ENCODE results near the gene WNK4.

WNK4 gene

DNA sequence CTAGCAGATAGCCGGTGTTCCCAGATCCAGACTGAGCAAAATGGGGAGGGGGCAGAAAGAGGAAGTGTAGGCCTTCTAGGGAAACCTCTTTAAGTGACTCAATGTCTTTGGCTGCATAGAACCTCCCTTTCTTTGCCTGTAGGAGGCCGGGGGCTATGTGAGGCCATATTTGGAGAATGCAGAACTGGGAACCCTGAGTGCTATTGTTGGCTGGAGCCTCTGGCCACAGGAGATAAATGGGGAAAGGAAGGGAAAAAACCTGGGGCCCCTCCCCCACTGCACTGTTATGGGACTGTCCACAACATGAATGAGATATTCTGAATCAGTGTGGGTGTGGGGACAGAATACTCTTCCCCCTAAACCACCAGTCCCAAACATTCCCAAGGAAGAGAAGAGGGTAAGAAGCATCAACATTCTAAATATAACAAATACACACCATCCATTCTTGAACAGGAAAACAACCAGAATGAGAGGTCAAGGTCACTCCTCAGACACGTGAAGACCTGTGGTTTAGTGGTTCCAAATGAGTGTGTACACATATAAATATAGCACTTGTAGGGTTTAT lies 4.8 kb upstream of the WNK4 start:
- DNase-seq (ENCODE audit: extremely low read depth, insufficient read length), result no peak
- Histone ChIP-seq H3K36me3 (ENCODE audit: control insufficient read depth, insufficient read depth, low read length) (peaks cover 15% of the 10 kb centered on the region), H3K27me3 (replicated peaks; ENCODE audit: control insufficient read depth, insufficient read depth, low read length) (no peaks in the 10 kb centered on the region), H3K4me3 (replicated peaks; ENCODE audit: low read depth, low read length) (no peak overlapping the region)
- TF ChIP-seq CTCF (IDR thresholded peaks at IDR 0.05; ENCODE audit: insufficient read depth, low read length, poor library complexity, severe bottlenecking), result peak; percentile 9

GRCh38 chr17:42778570-42778969 lies 1.8 kb upstream of the WNK4 start:
- H3K36me3 ChIP-seq (ENCODE audit: control insufficient read depth, insufficient read depth, low read length), result peaks cover 15% of the 10 kb centered on the region
- H3K27me3 ChIP-seq (replicated peaks; ENCODE audit: control insufficient read depth, insufficient read depth, low read length), result peaks cover 6% of the 10 kb centered on the region
- H3K4me3 ChIP-seq (replicated peaks; ENCODE audit: low read depth, low read length), result no peak overlapping the region
- no peak for TF ChIP-seq CTCF (IDR thresholded peaks at IDR 0.05; ENCODE audit: insufficient read depth, low read length, poor library complexity, severe bottlenecking)
- no peak for DNase-seq (ENCODE audit: extremely low read depth, insufficient read length)

GRCh38 chr17:42779304-42779935 lies 990 bp upstream of the WNK4 start:
- TF ChIP-seq CTCF (IDR thresholded peaks at IDR 0.05; ENCODE audit: insufficient read depth, low read length, poor library complexity, severe bottlenecking), result no peak
- peaks cover 7% of the 10 kb centered on the region for H3K27me3 ChIP-seq (replicated peaks; ENCODE audit: control insufficient read depth, insufficient read depth, low read length)
- peaks cover 15% of the 10 kb centered on the region for H3K36me3 ChIP-seq (ENCODE audit: control insufficient read depth, insufficient read depth, low read length)
- no peak overlapping the region for H3K4me3 ChIP-seq (replicated peaks; ENCODE audit: low read depth, low read length)
- no peak for DNase-seq (ENCODE audit: extremely low read depth, insufficient read length)

GRCh38 chr17:42780851-42781638 lies 635 bp downstream of the WNK4 start:
- Histone ChIP-seq H3K4me3 (replicated peaks; ENCODE audit: low read depth, low read length) (no peak overlapping the region), H3K36me3 (ENCODE audit: control insufficient read depth, insufficient read depth, low read length) (peaks cover 14% of the 10 kb centered on the region), H3K27me3 (replicated peaks; ENCODE audit: control insufficient read depth, insufficient read depth, low read length) (peaks cover 9% of the 10 kb centered on the region)
- no peak for DNase-seq (ENCODE audit: extremely low read depth, insufficient read length)
- no peak for TF ChIP-seq CTCF (IDR thresholded peaks at IDR 0.05; ENCODE audit: insufficient read depth, low read length, poor library complexity, severe bottlenecking)

DNA sequence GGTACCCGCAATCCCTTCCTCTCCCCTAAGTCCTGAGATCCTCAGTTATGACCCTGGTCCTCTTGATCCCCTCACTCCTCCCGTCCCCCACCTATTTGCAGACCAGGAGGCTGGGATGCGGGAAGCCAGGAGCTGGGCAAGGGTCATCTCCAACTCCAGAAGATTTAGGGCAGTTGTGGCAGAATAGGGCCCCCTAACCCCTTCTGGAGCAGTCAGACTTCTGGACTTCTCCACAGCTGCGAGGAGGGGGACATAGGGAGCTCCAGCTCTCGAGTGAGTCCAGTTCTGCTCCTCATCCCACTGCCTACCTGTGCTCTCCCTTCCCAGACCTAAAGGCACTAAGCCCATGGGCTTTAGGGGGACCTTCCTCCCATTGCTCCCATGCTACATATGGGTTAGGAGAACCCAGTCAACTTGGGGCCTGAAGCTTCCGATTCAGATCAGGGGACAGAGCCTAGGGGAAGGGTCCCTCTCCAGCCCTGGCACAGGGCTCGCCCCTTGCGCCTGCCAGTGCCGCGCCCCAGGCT lies 1.3 kb downstream of the WNK4 start:
- Histone ChIP-seq H3K27me3 (replicated peaks; ENCODE audit: control insufficient read depth, insufficient read depth, low read length) (peaks cover 9% of the 10 kb centered on the region), H3K4me3 (replicated peaks; ENCODE audit: low read depth, low read length) (no peak overlapping the region), H3K36me3 (ENCODE audit: control insufficient read depth, insufficient read depth, low read length) (peaks cover 13% of the 10 kb centered on the region)
- TF ChIP-seq CTCF (IDR thresholded peaks at IDR 0.05; ENCODE audit: insufficient read depth, low read length, poor library complexity, severe bottlenecking), result no peak
- no peak for DNase-seq (ENCODE audit: extremely low read depth, insufficient read length)

All from GM06990 (cell line).